Stimulated activated naive CD8-positive, alpha-beta T cell treated with anti-CD3 and anti-CD28 coated beads, Interleukin-15, Interleukin-2, amounts not matched to agents 100 U/mL and 50 U/mL, for 24 hours (primary cell): ENCODE measurements around the gene KCNMA1.

ENCODE experiments used
- ATAC-seq: fragments of 150-1000 bp; cut with Tn5 transposase; one replicate; pipeline ENCODE4 v1.10.0; 2021
- DNase-seq: peaks from one replicate; pipeline ENCODE4 v3.0.0; 2021

KCNMA1 gene

DNA sequence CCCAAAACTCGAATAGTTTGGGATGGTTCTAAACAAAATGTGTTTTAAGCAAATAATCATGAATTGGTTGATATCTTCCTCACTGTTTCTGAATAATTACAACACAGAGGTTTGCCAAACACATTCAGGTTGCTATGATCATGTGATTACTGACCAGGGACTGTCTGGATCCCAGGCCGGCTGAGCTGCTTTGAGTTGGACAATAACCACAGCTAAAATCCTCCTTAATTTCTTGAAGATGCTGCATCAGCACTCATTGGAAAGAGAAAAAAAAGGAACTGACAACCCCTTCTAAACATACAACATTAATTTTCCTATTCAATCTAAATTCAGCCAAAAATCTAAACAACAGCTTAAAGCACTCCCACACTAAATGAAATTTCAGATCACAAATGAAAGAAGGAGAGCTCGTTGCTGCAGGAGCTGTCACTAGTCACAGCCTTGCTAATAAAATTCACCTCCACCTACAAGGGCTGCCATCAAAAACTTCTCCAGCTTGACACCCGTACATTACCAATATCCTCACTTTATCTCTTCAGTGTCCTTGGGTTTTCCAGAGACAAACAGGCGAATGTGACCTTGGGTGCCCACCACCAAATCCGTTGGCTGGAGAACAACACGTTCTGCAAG, 560.2 kb downstream of the KCNMA1 start:
- ATAC-seq (no peak), DNase-seq (no peak)

DNA sequence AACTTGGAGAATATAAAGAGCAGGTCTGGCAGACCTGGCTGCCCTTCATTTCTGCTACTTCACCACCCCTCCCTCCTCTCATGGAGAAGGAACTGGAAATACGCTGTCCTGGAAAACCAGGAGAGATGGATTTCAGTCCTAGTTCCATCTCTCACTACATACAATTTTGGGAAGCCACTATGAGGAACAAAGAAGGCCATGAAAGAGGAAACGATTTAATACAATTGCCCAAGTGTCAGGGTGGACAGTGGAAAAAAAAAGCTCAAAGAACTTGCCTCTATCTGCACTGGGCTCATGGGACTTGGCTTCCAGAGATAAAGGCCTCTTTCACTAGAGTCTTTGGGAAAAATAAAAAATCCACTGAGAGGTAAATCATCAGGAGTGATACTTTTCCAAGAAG, 561.7 kb downstream of the KCNMA1 start:
- no peak for ATAC-seq
- no peak for DNase-seq

DNA sequence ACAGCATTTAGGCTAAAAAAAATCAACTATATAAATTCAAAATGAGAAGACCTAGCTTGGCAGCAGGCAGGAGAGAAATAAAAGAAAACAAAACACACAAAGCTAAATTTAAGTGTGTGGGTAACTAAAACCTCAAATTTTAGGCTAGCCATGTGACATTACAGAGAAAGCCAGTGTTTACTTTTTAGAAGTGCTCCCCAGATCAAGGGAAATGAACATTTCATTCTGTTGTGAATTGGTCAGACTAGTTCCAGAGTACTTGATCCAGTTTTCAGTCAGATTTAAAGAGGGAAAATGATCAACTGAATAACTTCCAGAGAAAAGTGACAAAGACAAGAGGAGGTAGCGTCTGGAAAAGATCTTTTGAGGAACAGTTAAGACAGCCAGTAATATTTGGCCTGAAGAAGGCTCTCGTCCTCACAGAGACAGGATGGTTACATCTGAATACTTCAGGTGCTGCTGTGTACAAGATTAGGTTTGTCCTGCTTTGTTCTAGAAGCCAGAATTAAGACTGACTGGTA, 563.4 kb downstream of the KCNMA1 start:
- ATAC-seq, result no peak
- no peak for DNase-seq

DNA sequence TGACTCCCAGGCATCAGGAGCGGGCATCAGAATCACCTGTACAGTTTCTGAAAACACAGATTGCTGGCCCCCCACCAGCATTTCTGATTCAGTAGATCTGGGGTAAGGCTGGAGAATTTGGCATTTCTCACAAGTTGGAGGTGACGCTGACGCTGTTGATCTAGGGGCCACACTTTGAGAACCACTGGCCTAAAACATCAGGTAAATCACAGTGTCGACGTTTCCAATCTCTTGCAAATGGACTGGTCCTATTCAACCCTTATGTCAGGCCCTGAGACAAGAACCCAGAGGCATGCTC, 564.0 kb downstream of the KCNMA1 start:
- DNase-seq (no peak), ATAC-seq (no peak)

DNA sequence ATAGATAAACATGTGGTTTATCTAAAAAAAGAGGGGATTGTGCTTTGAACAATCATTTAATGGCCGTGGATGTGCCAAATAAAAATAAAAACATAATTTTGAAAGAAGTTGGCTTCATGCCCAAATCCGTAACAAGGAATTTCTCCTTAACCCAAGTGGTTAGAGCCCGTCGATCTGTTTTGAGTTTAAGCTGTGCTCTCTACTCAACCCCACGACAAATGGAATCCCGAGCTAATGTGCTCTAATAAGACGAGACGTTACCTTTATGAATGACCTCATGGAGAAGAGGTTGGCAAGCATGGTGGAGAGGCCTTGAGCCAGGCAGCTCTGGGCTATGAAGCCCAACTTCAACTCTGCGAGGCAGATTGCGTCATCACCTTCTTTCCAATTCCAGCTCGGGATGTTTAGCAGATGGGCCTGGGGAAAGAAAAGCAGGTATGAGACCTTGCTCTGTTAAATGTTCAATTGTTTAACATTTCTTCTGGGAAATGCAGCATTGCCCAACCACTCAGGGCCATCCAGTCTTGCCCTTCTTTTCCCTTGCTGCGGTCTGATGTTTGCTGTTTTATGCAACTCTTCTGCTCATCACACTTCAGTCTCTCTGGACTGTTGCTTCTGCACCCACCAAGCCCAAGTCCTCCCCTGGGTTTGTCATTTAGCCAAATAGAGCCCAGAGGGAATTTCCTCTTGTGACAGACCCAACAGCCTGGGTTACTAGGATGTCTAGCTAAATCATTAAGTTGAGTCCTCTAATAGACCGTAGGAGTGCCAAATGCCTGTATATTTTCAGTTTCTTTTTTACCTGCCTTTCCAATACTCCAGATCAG, 564.6 kb downstream of the KCNMA1 start:
- ATAC-seq, result no peak
- DNase-seq, result no peak

DNA sequence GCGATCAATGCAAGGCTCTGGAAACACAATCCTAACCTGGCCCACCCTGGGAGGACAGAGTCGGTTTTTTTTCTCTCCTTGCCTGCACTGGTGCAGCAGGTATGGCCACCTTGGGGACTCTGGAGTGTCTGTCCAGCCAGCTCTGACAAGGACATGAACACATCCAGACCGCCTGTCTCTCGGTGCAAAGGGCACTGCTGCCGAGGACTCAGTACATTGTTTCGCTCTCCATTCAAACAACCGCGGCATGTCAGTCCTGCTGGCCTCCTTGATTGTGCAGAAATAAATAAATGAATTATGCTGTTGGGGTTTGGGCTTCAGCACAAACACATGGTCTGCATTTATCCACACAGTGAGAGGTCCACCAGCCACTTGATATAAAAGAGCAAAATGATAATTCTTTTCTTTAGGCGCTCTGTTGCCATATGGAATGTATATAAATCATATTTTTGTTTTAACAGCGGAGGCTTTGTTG, 565.2 kb downstream of the KCNMA1 start:
- ATAC-seq, result no peak
- no peak for DNase-seq

DNA sequence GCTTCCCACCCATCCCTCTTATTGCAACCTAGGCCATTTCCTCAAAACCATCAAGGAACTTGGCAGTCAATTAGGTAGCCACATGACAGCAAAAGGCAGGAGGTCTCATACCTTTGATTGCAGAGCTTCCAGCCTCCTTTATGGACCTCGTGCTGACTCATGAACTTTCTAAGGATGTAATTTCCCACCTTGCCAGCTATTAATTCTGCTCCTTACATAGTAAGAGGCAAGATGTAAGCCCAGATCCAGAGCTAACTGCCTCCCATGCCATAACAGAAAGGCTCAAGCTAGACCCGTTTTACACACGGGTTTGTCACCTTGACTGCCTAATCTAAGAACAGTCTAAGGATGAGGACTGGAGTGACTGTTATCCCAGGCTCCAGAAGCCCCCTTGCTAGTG, 565.7 kb downstream of the KCNMA1 start:
- no peak for ATAC-seq
- no peak for DNase-seq

DNA sequence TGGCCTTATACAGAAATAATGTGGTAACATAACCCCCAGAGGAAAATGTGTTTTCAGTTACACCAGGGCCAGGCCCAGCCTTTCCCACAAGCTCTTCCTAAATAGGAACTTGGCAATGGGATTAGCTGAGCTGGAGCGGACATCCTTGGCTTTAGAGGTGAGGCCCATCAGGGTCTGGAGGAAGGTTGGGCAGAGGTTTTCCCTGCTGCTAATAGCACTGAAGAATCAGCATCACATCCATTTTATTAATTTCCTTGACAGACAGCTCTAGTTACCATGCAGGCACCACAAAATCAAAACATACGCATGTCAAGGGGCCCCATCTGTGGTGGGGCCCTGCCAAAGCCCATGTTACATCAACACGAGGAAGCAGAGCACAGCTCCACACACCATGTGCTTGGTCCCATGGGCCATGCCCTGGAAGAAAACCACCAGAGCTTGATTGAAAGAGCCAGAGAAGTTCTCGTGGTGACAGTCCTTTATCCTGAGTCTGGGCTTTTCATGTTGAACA, 566.6 kb downstream of the KCNMA1 start:
- DNase-seq (no peak), ATAC-seq (no peak)

DNA sequence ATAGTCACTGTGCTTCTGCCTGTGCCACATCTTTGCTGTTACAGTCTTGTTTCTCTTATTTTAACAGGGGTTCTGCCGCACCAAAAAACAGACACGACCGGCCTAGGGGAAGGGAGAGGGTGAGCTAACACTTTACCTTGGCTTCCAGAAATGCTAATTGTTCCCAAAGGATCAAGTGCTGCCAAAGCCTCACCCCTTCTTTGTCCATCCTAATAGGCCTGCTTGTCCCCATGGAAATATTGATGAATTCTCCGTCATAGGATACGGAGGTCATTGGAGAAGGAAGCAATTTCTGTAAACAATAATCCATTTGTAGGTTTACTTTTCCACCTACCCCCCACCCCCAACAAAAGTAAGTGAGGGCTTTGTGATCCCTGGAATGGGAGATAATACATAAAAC, 567.3 kb downstream of the KCNMA1 start:
- no peak for DNase-seq
- no peak for ATAC-seq

DNA sequence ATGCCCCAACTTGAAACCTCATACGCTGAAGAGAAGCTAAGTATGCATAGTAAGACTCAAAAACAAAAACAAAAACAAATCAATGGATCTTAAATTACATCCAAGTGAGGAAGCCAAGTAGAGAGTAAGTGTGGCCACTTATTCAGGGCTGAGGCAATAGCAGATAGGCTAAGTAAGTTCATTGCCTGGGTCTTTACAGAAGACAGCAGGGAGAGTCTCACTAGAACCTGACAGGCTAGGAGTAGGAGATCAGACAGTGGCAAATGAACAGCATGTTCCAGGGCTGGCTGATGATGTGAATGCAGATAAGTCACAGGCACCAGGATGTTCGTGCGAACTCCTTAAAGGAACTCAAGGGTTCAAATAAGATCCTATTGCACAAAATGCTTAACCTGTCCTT, 568.6 kb downstream of the KCNMA1 start:
- DNase-seq, result no peak
- no peak for ATAC-seq

DNA sequence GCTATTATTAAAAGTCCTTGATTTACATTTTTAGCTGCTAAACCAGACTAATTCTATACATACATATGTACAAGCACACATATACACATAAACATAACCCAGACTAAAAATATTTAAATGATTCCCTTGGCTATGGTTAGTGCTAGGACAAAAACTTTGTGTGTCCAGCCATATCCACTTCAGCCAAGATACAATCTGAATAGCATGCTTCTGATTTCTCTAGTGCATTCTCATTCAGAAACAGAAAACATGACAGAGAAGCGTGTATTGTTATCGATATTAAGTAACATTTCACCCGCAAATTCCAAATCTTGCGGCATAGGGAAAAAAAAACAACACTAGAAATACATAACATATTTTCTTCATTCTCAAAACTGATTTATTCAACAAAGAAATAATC, 569.3 kb downstream of the KCNMA1 start:
- DNase-seq (no peak), ATAC-seq (no peak)

DNA sequence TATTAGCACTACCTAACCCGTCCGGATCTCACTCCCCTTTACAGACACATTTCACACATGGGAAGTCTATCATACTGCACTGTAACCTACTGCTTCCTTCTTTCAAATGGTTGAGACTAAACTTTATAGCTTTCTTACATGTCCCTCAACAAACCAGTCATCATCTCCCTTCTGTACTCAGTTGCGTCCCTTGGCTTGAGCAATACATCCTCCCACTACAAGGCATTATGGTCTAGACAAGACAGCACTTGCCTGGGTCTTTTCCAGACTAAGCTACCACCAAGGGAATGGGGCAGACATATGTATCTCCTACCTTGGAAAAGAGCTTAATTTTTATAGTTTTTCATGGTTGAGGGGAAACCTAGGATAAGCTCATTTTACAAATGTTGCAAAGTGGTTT, 575.2 kb downstream of the KCNMA1 start:
- no peak for DNase-seq
- no peak for ATAC-seq

DNA sequence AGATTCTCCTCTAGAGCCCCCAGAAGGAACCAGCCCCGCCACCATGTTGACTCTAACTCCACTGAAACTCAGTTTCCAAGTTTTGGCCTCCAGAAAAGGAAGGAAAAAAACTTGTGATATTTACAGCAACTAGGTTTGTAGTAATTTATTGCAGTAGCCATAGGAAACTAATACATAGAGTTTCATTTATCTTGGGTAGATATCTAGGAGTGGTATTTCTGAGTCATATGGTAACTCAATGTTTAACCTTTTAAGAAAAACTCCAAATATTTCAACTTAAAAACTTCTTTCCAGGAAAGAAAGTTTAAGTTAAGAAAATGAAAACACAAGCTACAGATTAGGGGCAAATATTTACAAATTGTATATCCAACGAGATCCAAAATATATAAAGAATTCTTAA, 576.7 kb downstream of the KCNMA1 start:
- DNase-seq, result no peak
- ATAC-seq, result no peak

DNA sequence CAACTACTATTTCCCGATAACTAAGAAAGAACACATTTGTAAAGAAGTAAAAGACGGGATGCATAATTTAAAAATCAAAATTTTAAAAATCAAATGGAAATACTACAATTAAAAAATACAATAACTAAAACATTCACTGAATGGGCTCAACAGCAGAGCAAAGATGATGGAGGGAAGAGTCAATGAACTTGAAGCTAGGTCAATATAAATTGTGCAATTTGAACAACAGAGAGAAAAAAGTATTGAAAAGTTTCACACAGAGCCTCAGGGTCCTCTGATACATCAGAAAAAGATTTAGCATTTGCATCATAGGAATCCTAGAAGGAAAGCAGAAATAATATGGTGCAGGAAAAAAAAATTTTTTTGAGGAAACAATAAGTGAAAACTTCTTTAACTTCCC, 581.0 kb downstream of the KCNMA1 start:
- DNase-seq (no peak), ATAC-seq (no peak)

DNA sequence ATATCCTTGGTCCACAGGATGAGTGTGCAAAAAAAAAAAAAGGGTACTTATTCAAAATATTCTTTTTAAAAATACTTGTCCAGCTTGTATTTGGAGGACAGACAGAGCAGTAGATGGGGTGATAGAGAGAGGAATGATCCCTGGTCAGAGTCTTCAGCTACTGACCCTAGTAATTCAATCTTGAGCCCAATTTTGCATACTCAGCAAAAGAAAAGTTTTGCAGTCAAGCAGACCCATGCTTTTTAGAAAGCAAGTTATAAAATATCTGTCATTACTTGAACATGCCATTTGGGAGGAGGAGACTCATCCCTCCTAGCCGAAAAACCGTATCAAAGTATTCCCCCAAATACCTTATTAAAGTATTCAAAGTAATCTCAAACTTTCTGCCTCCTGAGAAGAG, 585.0 kb downstream of the KCNMA1 start:
- no peak for DNase-seq
- no peak for ATAC-seq

DNA sequence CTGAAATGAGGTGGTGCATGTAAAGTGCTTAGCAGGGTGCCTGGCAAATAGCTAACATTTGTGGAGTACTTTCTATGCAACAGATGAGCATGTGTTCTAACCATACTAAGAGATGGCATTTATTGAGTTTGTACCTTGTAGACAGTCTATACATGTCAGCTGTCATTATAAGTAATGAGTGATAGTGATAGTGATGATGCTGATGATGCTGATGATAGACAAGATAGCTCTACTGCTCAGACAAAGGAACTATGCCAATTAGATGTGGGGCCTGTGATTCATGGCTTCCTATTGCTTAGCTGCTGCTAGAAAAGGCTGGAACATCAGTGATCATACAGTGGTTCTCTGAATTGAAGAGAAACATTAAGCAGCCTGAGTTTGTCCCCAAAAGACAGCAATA, 585.8 kb downstream of the KCNMA1 start:
- DNase-seq, result no peak
- no peak for ATAC-seq

DNA sequence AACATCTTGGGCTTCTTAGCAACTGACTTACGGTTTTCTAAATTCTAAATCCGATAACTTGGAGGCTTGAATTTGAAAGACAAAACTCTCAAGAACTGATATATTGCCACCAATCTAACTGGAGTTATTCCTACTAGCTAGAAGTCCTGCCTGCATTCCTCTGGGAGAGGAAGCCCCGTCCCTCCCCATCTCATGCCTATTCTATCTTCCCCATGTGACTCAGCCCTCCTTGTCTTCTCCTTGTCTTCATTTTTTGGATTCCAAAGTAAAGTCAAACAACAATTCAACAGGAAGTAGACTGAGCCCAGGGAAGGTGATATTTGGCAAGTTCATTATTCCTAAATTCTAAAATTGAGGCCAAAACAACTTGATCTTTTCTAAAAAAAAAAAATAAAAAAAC, 587.7 kb downstream of the KCNMA1 start:
- no peak for DNase-seq
- ATAC-seq, result no peak

DNA sequence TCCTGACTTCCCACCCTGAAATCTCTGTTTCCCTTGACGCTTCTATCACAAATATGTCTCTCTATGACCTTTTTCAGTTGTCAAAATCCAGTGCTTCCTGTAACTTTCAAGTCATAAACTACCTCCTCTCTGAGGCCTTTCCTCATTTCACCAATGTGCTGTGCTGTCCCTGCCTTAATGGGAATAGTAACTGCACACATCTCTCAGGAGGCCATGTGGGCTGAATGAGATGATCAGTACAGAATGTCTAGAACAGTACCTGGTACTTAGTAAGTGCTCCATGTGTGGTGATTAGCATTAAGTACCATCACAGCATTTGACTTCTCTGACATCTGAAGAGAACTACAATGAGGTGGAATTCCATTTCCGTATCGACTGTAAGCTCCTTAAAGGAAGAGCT, 588.5 kb downstream of the KCNMA1 start:
- ATAC-seq, result no peak
- DNase-seq, result no peak

DNA sequence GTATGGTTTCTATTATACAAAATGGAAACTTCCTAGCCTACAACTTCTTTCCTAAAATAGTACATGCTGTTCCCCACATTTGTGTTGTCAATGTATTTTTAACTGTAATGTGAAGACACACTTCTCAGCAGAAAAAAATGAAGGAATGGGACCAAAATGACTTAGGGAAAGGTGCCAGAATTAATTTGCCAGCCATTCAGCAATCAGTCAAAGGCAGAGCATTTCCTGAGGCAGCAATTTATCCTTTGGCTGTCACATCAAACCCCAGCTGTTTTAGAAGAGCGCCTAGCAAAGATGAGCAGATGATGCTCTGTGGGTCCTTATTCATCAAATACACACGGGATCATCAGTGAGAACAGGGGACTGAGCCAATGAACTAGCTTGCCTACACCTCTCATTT, 592.5 kb downstream of the KCNMA1 start:
- no peak for ATAC-seq
- DNase-seq, result no peak

DNA sequence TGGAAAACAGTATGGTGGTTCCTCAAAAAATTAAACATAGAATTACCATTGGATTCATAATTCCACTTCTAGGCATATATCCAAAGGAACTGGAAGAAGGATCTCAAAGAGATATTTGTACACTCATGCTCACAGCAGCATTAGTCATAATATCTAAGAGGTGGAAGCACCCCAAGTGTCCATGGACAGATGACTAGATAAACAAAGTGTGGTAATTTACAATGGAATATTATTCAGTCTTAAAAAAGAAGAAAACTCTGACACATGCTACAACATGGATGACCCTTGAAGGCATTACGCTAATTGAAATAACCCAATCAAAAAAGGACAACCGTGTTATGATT, 594.2 kb downstream of the KCNMA1 start:
- DNase-seq (no peak), ATAC-seq (no peak)

DNA sequence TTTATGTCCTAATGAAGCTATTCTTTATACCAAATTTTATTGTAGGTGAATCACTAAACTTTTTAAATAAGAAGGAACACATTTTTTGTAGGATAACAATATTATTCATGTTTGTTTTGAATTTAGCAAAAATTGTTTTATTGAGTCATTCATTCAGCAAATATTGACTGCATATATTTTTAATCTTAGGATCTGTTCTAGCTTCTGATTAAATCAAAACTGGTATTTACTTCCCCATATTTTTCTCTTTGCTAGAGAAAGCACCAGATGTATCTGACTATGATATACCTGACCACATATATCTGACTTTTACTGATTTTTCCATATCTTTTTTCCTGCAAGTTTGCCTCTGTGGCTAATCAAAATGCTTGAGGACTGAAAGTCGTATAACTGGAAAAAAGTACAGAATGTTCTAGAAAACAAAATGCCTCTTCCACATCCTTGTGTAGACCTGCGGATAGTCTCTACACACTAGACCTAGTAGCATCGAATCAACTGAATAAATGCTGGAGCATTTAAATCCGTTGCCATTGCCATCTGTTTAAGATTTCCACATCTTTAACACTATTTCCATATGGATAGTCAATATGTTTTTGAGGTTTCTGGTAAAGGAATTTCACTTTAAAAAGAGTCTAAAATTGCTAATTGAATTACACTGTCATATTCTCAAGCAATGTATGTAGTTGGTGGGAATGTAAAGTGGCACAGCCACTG, 594.7 kb downstream of the KCNMA1 start:
- DNase-seq (no peak), ATAC-seq (no peak)

DNA sequence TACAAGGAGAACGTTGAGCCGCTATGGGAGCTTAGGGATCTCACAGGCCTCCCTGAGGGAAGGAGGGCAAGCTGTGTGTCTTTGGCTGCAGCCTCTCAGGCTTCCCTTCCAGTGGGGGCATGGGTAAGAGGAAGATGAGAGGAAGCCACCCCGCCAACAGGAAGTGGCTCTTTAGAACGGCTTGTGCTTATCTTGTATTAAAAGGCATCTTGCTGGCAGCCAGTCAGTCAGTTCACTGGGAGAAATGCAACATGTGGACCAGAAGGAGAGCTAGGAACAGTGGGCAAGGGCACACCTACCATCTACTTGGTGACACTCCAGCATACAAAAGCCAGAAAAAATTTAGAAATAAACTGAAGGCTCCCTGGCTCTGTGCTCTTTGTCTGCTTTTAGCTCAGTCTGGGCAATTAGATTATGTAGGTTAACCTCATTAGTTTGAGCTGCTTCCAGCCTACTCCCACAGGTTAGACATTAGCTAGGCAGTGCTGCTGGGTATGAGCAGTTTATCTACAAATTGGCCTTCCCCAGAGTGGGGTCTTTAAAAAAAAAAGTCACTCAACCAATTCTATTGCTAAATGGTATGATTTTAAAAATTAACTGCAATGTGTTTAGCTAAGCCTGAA, 595.9 kb downstream of the KCNMA1 start:
- ATAC-seq (no peak), DNase-seq (no peak)

DNA sequence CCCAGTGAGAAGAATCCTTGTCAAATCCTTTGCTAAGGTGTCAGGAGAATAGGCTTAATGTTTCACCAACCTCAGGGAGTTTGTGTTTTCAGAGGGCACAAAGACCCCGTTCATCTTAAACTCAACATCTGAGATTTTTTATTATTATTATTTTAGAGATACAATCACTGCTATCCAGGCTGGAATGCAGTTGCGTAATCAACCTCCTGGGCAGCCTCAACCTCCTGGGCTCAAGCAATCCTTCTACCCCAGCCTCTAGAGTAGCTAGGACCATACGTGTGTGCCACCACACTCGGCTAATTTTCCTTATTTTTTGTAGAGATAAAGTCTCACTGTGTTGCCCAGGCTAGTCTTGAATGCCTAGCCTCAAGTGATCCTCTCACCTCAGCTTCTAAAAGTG, 599.2 kb downstream of the KCNMA1 start:
- no peak for ATAC-seq

More for the DNA sequence above, 599.2 kb downstream of the KCNMA1 start:
- no peak for DNase-seq
